IPS-11a (cell line): ENCODE measurements around the gene NDUFC2.
A peak's percentile ranks its signal among the peaks of the same experiment; 100 is the strongest.
"Not testable (repeated sequence)": the region's sequence is repeated elsewhere in the genome, so short reads cannot be mapped to it uniquely, and the experiment has no call there.

Source experiments
- H3K4me3 ChIP-seq: one replicate; pipeline ENCODE4 v1.5.1; 2013; ENCODE audit warnings: low read depth, low read length, control low read depth

Gene NDUFC2

DNA sequence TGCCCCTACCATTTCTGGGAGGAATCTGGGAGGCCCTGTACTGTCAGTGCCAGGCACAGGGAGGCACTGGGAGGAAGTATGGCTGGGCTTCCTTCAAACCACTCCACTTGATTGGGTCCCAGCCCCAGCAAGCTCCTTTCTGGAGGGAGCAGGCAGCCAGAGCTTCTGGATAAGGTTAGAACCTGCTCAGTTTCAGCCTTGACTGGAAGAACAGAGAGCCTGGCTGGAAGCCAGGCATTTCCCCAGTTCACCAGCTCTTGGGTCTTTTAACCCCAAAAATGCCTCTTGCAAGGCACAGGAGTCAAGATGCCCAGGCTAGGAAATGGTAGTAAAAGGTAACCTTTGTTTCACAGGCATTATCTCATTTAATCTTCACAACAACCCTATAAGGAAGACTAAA lies 47.6 kb downstream of the NDUFC2 start:
- H3K4me3 ChIP-seq: no peak overlapping the region

GRCh38 chr11:78031629-78032028 lies 48.0 kb downstream of the NDUFC2 start:
- H3K4me3 ChIP-seq: no peak overlapping the region

GRCh38 chr11:78030429-78031325 lies 49.0 kb downstream of the NDUFC2 start:
- no peak overlapping the region for H3K4me3 ChIP-seq

DNA sequence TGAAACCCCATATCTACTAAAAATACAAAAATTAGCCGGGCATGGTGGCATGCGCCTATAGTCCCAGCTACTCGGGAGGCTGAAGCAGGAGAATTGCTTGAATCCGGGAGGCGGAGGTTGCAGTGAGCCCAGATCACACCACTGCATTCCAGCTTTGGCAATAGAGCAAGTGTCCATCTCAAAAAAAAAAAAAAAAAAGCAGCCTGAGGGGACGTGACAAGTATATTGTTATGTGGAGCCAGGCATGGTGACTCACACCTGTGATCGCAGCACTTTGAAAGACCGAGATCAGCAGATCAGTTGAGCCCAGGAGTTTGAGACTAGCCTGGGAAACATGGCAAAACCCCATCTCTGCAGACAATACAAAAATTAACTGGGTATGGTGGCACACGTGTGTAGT lies 51.2 kb downstream of the NDUFC2 start:
- not testable (repeated sequence) for H3K4me3 ChIP-seq

- no peak overlapping the region for H3K4me3 ChIP-seq
Measured at GRCh38 chr11:78027759-78028158, 51.9 kb downstream of the NDUFC2 start.

DNA sequence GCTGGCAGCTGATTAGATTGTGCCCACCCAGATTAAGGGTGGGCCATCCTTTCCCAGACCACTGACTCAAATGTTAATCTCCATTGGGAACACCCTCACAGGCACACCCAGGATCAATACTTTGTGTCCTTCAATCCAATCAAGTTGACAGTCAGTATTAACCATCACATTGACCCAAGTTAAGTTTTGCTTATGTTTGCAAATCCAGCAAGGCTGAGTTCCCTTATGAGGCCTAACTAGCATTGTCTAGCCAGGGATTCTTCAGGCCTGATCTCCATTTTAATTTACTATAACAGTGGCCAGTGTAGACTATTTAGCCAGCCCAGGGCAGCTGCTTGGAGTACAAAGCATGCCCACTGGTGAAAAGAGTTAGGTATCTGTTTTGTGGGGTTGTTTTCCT lies 54.3 kb downstream of the NDUFC2 start:
- H3K4me3 ChIP-seq: no peak overlapping the region

GRCh38 chr11:78023426-78023825 lies 56.2 kb downstream of the NDUFC2 start:
- peak overlapping the region; percentile 39 for H3K4me3 ChIP-seq

DNA sequence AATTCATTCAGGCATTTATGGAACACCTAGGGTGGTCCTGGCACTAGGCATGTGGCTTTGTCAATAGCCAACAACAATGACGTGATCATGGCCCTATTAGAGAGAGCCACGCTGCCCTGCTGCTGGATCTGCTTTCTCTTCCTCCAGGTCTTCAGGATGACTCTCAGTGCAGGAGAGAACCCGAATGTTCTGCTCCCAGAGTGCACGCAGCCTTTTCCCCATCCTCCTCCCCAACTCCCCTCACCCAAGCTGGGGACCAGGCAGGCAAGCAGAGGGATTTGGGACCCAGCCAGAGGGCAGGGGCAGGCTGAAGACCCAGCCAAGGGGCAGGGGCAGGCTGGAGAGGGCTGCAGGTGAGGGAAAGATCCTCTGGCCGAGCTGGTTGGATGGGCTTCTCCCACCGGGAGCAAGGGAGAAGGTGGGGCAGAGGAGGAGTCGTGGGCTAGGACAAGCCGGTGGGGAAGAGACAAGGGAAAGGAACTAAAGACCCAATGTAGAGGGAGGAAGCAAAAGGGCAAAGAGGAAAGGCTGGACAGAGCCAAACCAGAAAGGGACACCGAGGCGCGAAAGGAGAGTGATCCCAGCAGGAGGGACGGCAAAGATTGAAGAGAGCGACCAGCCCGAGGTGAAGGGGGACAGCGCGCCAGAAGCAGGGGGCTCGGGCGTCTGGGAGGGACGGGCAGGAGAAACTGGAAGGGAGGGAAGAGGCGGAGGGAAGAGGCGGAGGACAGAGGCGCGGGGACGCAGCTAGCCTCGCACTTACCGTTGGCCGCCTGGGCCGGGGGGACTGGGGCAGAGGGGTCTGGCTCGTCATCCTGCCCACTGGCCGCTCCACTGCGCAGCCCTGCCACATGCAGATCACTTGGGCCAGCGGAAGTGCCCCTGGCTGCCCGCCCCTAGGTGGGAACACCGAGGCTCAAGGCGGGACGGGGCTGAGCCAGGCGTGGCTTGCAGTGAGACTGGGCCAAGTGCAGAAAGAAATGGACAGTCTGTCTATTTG lies 57.0 kb downstream of the NDUFC2 start, which contains the start of gene KCTD14:
KCTD14 (minus strand) TSS at position 880 of the 1,000 bp plus-strand sequence; CDS start at position 853, 27 bp downstream.
- peak within 1 kb of the TSS; percentile 39 for H3K4me3 ChIP-seq

GRCh38 chr11:78021611-78022010 lies 58.1 kb downstream of the NDUFC2 start:
- H3K4me3 ChIP-seq: no peak overlapping the region

DNA sequence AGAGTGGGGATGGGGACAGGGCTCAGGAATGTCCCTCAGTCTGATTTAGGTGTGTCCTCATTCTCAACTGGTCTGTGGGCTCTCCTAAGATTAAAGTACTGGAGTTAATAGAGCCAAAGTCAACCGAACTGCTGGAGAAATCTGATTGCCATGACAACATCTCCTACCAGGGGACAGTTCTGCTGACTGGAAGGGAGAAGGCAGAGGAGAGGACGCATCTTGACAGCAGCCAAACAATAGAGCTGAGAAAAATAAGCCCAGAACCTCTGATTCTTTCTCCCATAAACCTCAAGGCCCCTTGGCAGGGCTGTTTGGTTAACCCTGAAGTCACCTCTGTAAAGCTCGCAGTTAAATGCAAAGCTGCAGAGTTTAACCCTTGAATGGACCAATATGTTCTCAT lies 59.4 kb downstream of the NDUFC2 start:
- no peak overlapping the region for H3K4me3 ChIP-seq

GRCh38 chr11:78019808-78020207 lies 59.9 kb downstream of the NDUFC2 start:
- no peak overlapping the region for H3K4me3 ChIP-seq
